Endodermal cell (in vitro differentiated cells): Measurements from ENCODE around the gene PGGT1B. TPM values are rescaled to one million over a fixed set of nuclear protein-coding genes. Genes with fewer than 3 reads are reported as not detected.

ENCODE experiments used
- DNase-seq: peaks from one replicate; pipeline ENCODE4 v3.0.0-alpha.2; 2017
- H3K27ac ChIP-seq: 2 replicates; pipeline ENCODE4 v1.5.1; 2013; ENCODE audit warnings: mild to moderate bottlenecking, low read depth, low read length, moderate library complexity
- H3K27me3 ChIP-seq: 2 replicates; pipeline ENCODE4 v1.6.1; 2013; ENCODE audit warnings: mild to moderate bottlenecking, low read length, moderate library complexity; ENCODE audit not compliant: insufficient read depth, control insufficient read depth, poor library complexity, severe bottlenecking
- H3K36me3 ChIP-seq: 2 replicates; pipeline ENCODE4 v1.7.0; 2013; ENCODE audit warnings: mild to moderate bottlenecking, low read length, moderate library complexity; ENCODE audit not compliant: control insufficient read depth, insufficient read depth
- H3K4me1 ChIP-seq: one replicate; pipeline ENCODE4 v1.7.0; 2013; ENCODE audit warnings: low read length; ENCODE audit not compliant: control insufficient read depth, insufficient read depth
- H3K4me3 ChIP-seq: 2 replicates; pipeline ENCODE4 v1.5.1; 2013; ENCODE audit warnings: mild to moderate bottlenecking, low read length, moderate library complexity
- H3K9ac ChIP-seq: 2 replicates; pipeline ENCODE4 v1.6.1; 2013; ENCODE audit warnings: mild to moderate bottlenecking, low read length, moderate library complexity; ENCODE audit not compliant: poor library complexity, severe bottlenecking; ENCODE audit errors: extremely low read depth
- H3K9me3 ChIP-seq: 2 replicates; pipeline ENCODE4 v1.6.1; 2013; ENCODE audit warnings: mild to moderate bottlenecking, low read length, moderate library complexity; ENCODE audit not compliant: control insufficient read depth
- H3K27ac Mint-ChIP-seq: 2 replicates; pipeline ENCODE4 v1.8.0; 2020; ENCODE audit warnings: mixed read lengths
- H3K27me3 Mint-ChIP-seq: 2 replicates; pipeline ENCODE4 v1.8.0; 2021; ENCODE audit warnings: mild to moderate bottlenecking, mixed read lengths; ENCODE audit not compliant: insufficient read depth
- H3K36me3 Mint-ChIP-seq: 2 replicates; pipeline ENCODE4 v1.8.0; 2020; ENCODE audit warnings: low read depth, mixed read lengths
- H3K4me1 Mint-ChIP-seq: 2 replicates; pipeline ENCODE4 v1.8.0; 2020; ENCODE audit warnings: mixed read lengths
- H3K4me3 Mint-ChIP-seq: 2 replicates; pipeline ENCODE4 v1.8.0; 2020; ENCODE audit warnings: mild to moderate bottlenecking, moderate library complexity, mixed read lengths
- H3K9me3 Mint-ChIP-seq: 2 replicates; pipeline ENCODE4 v1.8.0; 2020; ENCODE audit warnings: mild to moderate bottlenecking, mixed read lengths
- WGBS, 2 experiments: methylation state at CpG; one replicate each; pipeline versions ENCODE4 v1.1.5 to v1.1.7; 2013; ENCODE audit warnings: missing lambda C conversion rate in 2 of 2, mixed read lengths in 1 of 2; ENCODE audit not compliant: insufficient coverage in 1 of 2, insufficient read length in 1 of 2; 5-methylcytosine and 5-hydroxymethylcytosine counted together
- total RNA-seq, 2 donors: library from RNA; stranded (reverse); fragmentation: NEBNext Ultra II Directional in 1 of 2; extraction: Animal tissue kit (Norgen Biotek cat#: 25700) in 1 of 2; gene quantifications; 2 replicates in 1 of 2; 3 replicates in 1 of 2; pipeline ENCODE4 v1.2.1, GENCODE V29; 2021
- TF ChIP-seq, protein P1 (sequence below): fragments of 200-600 bp; sonication (generic); conservative IDR thresholded peaks from 2 replicates; pipeline ENCODE4 v1.5.0; 2021; ENCODE audit warnings: antibody characterized with exemption, mild to moderate bottlenecking

Gene PGGT1B
- total RNA-seq, 2 donors from 2014 or later, result 43.7 to 44.9 TPM

DNA sequence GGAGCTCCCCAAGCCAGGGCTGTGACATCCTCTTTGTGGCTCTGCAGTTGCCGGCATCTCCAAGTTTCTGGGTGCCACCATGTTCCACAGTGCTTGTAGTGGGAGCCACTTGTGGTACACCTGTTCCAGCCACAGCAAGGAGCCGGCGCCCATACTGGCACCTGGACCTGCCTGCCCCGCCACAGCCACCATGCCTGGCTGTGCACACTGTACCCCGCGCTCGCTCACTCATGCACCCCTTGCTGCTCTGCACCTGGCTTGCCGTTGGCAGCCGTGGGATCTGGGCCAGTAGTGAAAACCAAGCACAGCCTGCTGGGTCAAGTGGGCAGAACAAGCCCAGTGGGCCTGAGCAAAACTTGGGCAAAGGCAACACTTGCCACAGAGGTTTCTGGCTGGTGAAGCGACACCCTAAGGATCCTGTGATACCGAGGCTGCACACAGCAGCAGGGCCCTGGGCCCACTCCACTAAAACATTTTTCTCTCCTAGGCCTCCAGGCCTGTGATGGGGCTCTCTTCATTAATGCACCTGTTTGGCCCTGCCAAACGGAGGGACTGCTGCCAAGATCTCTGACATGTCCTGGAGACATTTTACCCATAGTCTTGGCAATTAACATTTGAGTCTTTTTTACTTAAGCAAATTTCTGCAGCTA is 95.8 kb downstream of the PGGT1B start:
- H3K9ac ChIP-seq, result no peak overlapping the region
- H3K27me3 Mint-ChIP-seq, result peaks cover 8% of the 10 kb centered on the region
- H3K36me3 Mint-ChIP-seq, result peaks cover 56% of the 10 kb centered on the region
- peaks cover 14% of the 10 kb centered on the region for H3K36me3 ChIP-seq
- H3K9me3 ChIP-seq, result peaks cover 63% of the 10 kb centered on the region
- TF ChIP-seq, protein P1, sequence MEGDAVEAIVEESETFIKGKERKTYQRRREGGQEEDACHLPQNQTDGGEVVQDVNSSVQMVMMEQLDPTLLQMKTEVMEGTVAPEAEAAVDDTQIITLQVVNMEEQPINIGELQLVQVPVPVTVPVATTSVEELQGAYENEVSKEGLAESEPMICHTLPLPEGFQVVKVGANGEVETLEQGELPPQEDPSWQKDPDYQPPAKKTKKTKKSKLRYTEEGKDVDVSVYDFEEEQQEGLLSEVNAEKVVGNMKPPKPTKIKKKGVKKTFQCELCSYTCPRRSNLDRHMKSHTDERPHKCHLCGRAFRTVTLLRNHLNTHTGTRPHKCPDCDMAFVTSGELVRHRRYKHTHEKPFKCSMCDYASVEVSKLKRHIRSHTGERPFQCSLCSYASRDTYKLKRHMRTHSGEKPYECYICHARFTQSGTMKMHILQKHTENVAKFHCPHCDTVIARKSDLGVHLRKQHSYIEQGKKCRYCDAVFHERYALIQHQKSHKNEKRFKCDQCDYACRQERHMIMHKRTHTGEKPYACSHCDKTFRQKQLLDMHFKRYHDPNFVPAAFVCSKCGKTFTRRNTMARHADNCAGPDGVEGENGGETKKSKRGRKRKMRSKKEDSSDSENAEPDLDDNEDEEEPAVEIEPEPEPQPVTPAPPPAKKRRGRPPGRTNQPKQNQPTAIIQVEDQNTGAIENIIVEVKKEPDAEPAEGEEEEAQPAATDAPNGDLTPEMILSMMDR, result no peak
- H3K4me3 Mint-ChIP-seq, result no peak overlapping the region
- peaks cover 53% of the 10 kb centered on the region for H3K9me3 Mint-ChIP-seq
- peaks cover 11% of the 10 kb centered on the region for H3K4me1 Mint-ChIP-seq
- no peak overlapping the region for H3K27ac Mint-ChIP-seq
- no peak for DNase-seq
- H3K4me1 ChIP-seq, result no peaks in the 10 kb centered on the region
- H3K27ac ChIP-seq, result no peak overlapping the region
- no peak overlapping the region for H3K4me3 ChIP-seq
- peaks cover 14% of the 10 kb centered on the region for H3K27me3 ChIP-seq
- WGBS, 2 experiments, result 93 to 95% methylated on average over 4 to 12 of the region's 12 CpGs

DNA sequence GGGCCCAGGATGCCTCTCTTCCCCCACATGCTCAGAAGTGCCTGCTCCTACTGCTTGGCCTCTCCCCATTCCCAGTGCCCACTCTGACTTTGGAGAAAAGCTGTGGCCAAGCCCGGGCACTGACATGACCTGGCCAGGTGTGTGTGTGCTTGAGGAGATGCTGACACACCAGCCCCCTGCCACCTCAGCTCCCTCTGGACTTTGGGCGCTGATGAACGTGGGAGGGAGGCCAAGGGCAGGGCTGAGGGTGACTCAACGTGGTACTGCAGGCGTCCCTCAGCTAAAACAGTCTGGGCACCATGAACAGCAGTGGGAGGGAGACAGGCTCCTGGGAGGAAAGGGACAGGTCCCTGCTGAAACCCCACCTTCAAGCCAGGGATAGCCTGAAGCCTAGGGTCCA is 96.9 kb downstream of the PGGT1B start:
- no peak overlapping the region for H3K27ac Mint-ChIP-seq
- peaks cover 64% of the 10 kb centered on the region for H3K9me3 ChIP-seq
- TF ChIP-seq, protein P1, result no peak
- H3K9me3 Mint-ChIP-seq, result peaks cover 53% of the 10 kb centered on the region
- no peak overlapping the region for H3K4me3 ChIP-seq
- no peak overlapping the region for H3K27ac ChIP-seq
- peaks cover 5% of the 10 kb centered on the region for H3K4me1 Mint-ChIP-seq
- peaks cover 65% of the 10 kb centered on the region for H3K36me3 Mint-ChIP-seq
- no peaks in the 10 kb centered on the region for H3K4me1 ChIP-seq
- 96 to 100% methylated on average over 1 to 5 of the region's 5 CpGs for WGBS, 2 experiments
- no peak for DNase-seq
- peaks cover 3% of the 10 kb centered on the region for H3K27me3 ChIP-seq
- H3K27me3 Mint-ChIP-seq, result no peaks in the 10 kb centered on the region
- H3K4me3 Mint-ChIP-seq, result no peak overlapping the region
- peaks cover 15% of the 10 kb centered on the region for H3K36me3 ChIP-seq
- no peak overlapping the region for H3K9ac ChIP-seq

DNA sequence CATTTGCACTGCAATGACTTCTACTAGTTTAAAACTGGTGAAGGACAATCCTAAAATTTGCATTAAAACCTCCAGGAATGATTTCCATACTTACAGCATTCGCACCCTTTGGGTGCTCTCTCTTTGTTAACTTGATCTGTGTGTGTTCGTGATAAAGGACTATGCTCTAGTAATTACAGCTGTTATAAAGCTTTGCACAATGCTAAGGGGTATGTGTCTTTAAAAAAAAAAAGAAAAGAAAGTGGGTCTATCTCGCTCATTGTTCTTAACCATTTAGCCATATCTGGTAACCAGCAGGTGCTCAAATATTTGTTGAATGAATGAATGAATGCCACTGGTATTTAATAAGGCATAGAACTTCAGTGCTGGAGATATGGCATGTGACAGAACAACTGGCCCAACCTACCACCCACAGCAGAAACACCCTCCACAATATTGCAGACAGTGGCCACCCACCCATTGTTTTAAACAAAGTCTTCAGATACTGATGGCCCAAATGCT is 101.7 kb downstream of the PGGT1B start:
- DNase-seq, result no peak
- no peak overlapping the region for H3K4me3 Mint-ChIP-seq
- TF ChIP-seq, protein P1, result no peak
- Histone ChIP-seq H3K9me3 (peaks cover 47% of the 10 kb centered on the region), H3K4me3 (peak overlapping the region; percentile 3), H3K27me3 (no peaks in the 10 kb centered on the region), H3K36me3 (peaks cover 21% of the 10 kb centered on the region), H3K4me1 (no peaks in the 10 kb centered on the region), H3K9ac (no peak overlapping the region), H3K27ac (no peak overlapping the region)
- peaks cover 3% of the 10 kb centered on the region for H3K4me1 Mint-ChIP-seq
- peaks cover 64% of the 10 kb centered on the region for H3K36me3 Mint-ChIP-seq
- no peak overlapping the region for H3K27ac Mint-ChIP-seq
- no peaks in the 10 kb centered on the region for H3K27me3 Mint-ChIP-seq
- H3K9me3 Mint-ChIP-seq, result peaks cover 42% of the 10 kb centered on the region
- WGBS, 2 experiments, result 90 to 100% methylated on average over 1 to 3 of the region's 3 CpGs

Other genes with a start within 250 kb of the PGGT1B start
- gene TRIM36, start 93.0 kb downstream of the PGGT1B start, total RNA-seq, result 10 to 100 TPM; 13.3 to 17.3 TPM
- 1 to 10 TPM; 6.8 to 7.3 TPM for gene CCDC112, start 33.8 kb upstream of the PGGT1B start, total RNA-seq